RWPE2 (cell line): ENCODE results near the gene BARD1.

ENCODE experiments used
- ATAC-seq: fragments of 200-7000 bp; cut with Tn5 transposase; 3 replicates; pipeline ENCODE4 v1.9.1; 2021; ENCODE audit warnings: low read depth
- DNase-seq: peaks from one replicate; pipeline ENCODE4 v3.0.0-alpha.2; 2020; ENCODE audit warnings: low spot score
- H3K27ac ChIP-seq: fragments of 450-650 bp; 2 replicates; pipeline ENCODE4 v1.5.1; 2017; ENCODE audit warnings: mild to moderate bottlenecking; ENCODE audit not compliant: poor library complexity, severe bottlenecking
- H3K27me3 ChIP-seq: fragments of 250-450 bp; sonication (Bioruptor Pico); 2 replicates; pipeline ENCODE4 v1.5.1; 2021; ENCODE audit warnings: mild to moderate bottlenecking, moderate library complexity; ENCODE audit not compliant: insufficient read depth, poor library complexity, severe bottlenecking
- H3K36me3 ChIP-seq: fragments of 250-450 bp; sonication (Bioruptor Pico); 2 replicates; pipeline ENCODE4 v1.5.1; 2020; ENCODE audit warnings: low read depth, mild to moderate bottlenecking, moderate library complexity
- H3K4me1 ChIP-seq: fragments of 250-450 bp; sonication (Bioruptor Pico); 2 replicates; pipeline ENCODE4 v1.5.1; 2021; ENCODE audit warnings: mild to moderate bottlenecking, moderate library complexity; ENCODE audit not compliant: insufficient read depth, poor library complexity, severe bottlenecking
- H3K4me3 ChIP-seq: fragments of 250-450 bp; sonication (Bioruptor Pico); 2 replicates; pipeline ENCODE4 v1.5.1; 2021; ENCODE audit warnings: mild to moderate bottlenecking, moderate library complexity; ENCODE audit not compliant: severe bottlenecking
- H3K9me3 ChIP-seq: fragments of 250-450 bp; sonication (Bioruptor Pico); 2 replicates; pipeline ENCODE4 v1.5.1; 2021; ENCODE audit warnings: mild to moderate bottlenecking, moderate library complexity; ENCODE audit not compliant: severe bottlenecking
- TF ChIP-seq, protein P1 (sequence below): fragments of 450-650 bp; IDR thresholded peaks from one replicate; pipeline ENCODE4 v1.5.1; 2017; ENCODE audit warnings: mild to moderate bottlenecking, moderate library complexity; ENCODE audit not compliant: poor library complexity, severe bottlenecking

Gene BARD1

DNA sequence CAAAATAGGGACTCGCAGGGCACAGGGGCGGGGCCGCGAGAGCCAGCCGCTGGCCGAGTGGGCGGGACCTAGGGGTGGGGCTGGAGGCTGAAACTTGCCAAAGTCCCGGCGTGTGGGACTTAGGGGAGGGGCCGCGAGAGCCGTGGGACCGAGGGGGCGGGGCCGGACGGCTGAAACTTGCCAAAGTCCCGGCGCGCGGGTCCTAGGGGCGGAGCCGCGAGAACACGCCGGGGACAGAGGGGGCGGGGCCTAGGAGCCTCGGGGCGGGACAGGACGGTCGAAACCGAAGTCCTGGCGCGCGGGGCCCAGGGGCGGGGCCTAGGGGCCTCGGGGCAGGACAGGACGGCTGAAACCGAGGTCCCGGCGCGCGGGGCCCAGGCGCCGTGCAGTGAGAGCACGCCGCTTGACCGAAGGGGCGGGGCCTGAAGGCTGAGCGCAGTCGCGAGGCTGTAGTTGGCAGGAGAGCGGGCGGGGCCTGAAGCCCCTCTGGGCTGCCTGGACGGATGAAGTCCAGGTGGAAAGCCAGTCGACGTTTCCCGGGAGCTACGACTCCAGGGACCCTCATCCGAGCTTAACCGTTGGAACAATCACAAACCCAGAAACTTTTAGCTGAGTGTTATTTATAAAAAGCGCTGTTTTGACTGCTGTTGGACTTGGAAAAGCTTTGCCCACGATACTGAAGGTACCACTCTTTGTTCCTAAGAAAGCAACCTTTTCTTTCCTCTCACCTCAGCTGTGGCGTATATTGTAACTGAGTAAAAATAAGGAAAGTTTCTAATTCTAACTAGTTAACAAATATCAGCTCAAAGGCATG lies 475 bp upstream of the BARD1 start:
- ATAC-seq, result peak; percentile 87
- Histone ChIP-seq H3K4me3 (peak overlapping the region; percentile 86), H3K9me3 (no peaks in the 10 kb centered on the region), H3K27ac (peak overlapping the region; percentile 89), H3K27me3 (no peaks in the 10 kb centered on the region), H3K4me1 (peaks cover 11% of the 10 kb centered on the region), H3K36me3 (peaks cover 5% of the 10 kb centered on the region; the same call in 1 of the 2 replicates)
- peak; percentile 97 for DNase-seq
- TF ChIP-seq, protein P1, sequence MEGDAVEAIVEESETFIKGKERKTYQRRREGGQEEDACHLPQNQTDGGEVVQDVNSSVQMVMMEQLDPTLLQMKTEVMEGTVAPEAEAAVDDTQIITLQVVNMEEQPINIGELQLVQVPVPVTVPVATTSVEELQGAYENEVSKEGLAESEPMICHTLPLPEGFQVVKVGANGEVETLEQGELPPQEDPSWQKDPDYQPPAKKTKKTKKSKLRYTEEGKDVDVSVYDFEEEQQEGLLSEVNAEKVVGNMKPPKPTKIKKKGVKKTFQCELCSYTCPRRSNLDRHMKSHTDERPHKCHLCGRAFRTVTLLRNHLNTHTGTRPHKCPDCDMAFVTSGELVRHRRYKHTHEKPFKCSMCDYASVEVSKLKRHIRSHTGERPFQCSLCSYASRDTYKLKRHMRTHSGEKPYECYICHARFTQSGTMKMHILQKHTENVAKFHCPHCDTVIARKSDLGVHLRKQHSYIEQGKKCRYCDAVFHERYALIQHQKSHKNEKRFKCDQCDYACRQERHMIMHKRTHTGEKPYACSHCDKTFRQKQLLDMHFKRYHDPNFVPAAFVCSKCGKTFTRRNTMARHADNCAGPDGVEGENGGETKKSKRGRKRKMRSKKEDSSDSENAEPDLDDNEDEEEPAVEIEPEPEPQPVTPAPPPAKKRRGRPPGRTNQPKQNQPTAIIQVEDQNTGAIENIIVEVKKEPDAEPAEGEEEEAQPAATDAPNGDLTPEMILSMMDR, result no peak

GRCh38 chr2:214807653-214808052 lies 1.8 kb downstream of the BARD1 start:
- DNase-seq (no peak), ATAC-seq (no peak)
- Histone ChIP-seq H3K27ac (peak overlapping the region; percentile 89), H3K4me1 (peaks cover 13% of the 10 kb centered on the region), H3K9me3 (no peaks in the 10 kb centered on the region), H3K27me3 (no peaks in the 10 kb centered on the region), H3K36me3 (peaks cover 19% of the 10 kb centered on the region), H3K4me3 (peak overlapping the region; percentile 86)
- TF ChIP-seq, protein P1, result no peak

DNA sequence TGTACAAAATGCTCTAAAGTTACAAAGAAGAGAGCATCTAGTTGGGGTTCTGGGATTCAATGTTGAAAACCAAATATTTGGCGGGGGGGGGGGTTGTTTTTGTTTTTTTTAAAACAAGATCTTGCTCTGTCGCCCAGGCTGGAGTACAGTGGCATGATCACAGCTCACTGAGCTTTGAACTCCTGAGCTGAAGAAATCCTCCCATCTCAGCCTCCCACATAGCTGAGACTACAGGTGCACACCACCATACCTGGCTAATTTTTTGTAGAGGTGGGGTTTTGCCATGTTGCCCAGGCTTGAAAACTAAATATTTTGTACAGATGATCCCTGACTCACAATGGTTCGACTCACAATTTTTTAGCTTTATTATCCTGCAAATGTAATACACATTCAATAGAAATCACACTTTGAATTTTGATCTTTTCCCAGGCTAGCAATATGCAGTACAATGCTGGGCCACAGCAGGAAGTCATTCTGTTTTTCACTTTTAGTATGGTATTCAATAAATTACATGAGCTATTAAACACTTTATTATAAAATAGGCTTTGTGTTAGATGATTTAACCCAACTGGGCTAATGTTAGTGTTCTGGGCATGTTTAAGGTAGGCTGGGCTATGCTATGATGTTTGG lies 7.6 kb downstream of the BARD1 start:
- H3K4me1 ChIP-seq, result peaks cover 7% of the 10 kb centered on the region
- DNase-seq (no peak), ATAC-seq (no peak)
- TF ChIP-seq, protein P1, result no peak
- H3K4me3 ChIP-seq, result no peak overlapping the region
- H3K27me3 ChIP-seq, result no peaks in the 10 kb centered on the region
- H3K36me3 ChIP-seq, result peaks cover 28% of the 10 kb centered on the region
- H3K27ac ChIP-seq, result no peak overlapping the region
- H3K9me3 ChIP-seq, result no peaks in the 10 kb centered on the region

DNA sequence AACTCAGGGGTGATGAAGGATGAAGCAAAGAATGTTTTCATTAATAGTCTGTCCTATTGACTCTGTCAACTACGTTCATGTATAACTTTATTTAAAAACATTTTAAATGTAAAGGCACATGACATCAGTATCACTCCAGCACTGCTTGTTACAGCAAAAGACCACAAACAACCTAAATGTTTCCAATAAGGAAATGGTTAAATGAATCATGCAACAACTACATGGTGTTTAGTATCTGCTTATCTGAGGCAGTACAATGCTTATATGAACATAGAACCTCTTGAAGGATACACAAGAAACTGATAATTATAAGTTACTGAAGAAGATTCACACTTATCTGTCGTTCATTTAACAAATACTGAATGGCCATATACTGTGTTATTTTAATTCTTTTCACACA lies 8.4 kb downstream of the BARD1 start:
- ATAC-seq, result no peak
- peaks cover 5% of the 10 kb centered on the region for H3K4me1 ChIP-seq

More for the DNA sequence above, 8.4 kb downstream of the BARD1 start:
- H3K4me3 ChIP-seq, result no peak overlapping the region
- peaks cover 36% of the 10 kb centered on the region for H3K36me3 ChIP-seq
- no peak for DNase-seq
- H3K27me3 ChIP-seq, result no peaks in the 10 kb centered on the region
- no peaks in the 10 kb centered on the region for H3K9me3 ChIP-seq
- TF ChIP-seq, protein P1, result no peak
- no peak overlapping the region for H3K27ac ChIP-seq
